ENCODE results near the gene DOCK4.

The DOCK4 gene

GRCh38 chr7:112220877-112221434, 14.8 kb upstream of the DOCK4 start:
- no peak for DNase-seq

GRCh38 chr7:112215787-112216186, 9.6 kb upstream of the DOCK4 start:
- no peak for DNase-seq

- DNase-seq = no peak
Measured at GRCh38 chr7:112214883-112215282, 8.7 kb upstream of the DOCK4 start.

GRCh38 chr7:112214268-112214667, 8.1 kb upstream of the DOCK4 start:
- DNase-seq = no peak

GRCh38 chr7:112213735-112214134, 7.5 kb upstream of the DOCK4 start:
- DNase-seq = no peak

- DNase-seq = no peak
Measured at GRCh38 chr7:112212571-112212970, 6.4 kb upstream of the DOCK4 start.

GRCh38 chr7:112211348-112211907, 5.2 kb upstream of the DOCK4 start:
- no peak for DNase-seq

GRCh38 chr7:112207765-112208164, 1.6 kb upstream of the DOCK4 start:
- DNase-seq = no peak

- DNase-seq = peak; percentile 45
Measured at GRCh38 chr7:112206991-112207592, 893 bp upstream of the DOCK4 start.

- peak; percentile 71 for DNase-seq
Measured at GRCh38 chr7:112205343-112206237, 609 bp downstream of the DOCK4 start.

GRCh38 chr7:112204499-112205342, 1.5 kb downstream of the DOCK4 start:
- peak; percentile 41 for DNase-seq

GRCh38 chr7:112203365-112203739, 2.8 kb downstream of the DOCK4 start:
- no peak for DNase-seq

GRCh38 chr7:112202816-112203215, 3.4 kb downstream of the DOCK4 start:
- peak; percentile 75 for DNase-seq

- DNase-seq = no peak
Measured at GRCh38 chr7:112201839-112202238, 4.4 kb downstream of the DOCK4 start.

GRCh38 chr7:112201411-112201810, 4.8 kb downstream of the DOCK4 start:
- DNase-seq = no peak

- DNase-seq = no peak
Measured at GRCh38 chr7:112199672-112200071, 6.5 kb downstream of the DOCK4 start.

GRCh38 chr7:112199035-112199655, 7.1 kb downstream of the DOCK4 start:
- no peak for DNase-seq

- no peak for DNase-seq
Measured at GRCh38 chr7:112197322-112197721, 8.9 kb downstream of the DOCK4 start.

- DNase-seq = no peak
Measured at GRCh38 chr7:112195717-112196116, 10.5 kb downstream of the DOCK4 start.

GRCh38 chr7:112193915-112194502, 12.2 kb downstream of the DOCK4 start:
- DNase-seq = peak; percentile 17

- no peak for DNase-seq
Measured at GRCh38 chr7:112192236-112193154, 13.7 kb downstream of the DOCK4 start.

Measured in NCI-H345 (cell line).